Activated T-cell treated with anti-CD3 and anti-CD28 coated beads, Interleukin-2, amount 50 U/mL, for 72 hours (primary cell): ENCODE results near the gene S100A10. TPM values are rescaled to one million over a fixed set of nuclear protein-coding genes. Genes with fewer than 3 reads are reported as not detected.

Experiments
- ATAC-seq, 2 donors: fragments of 150-1000 bp; cut with Tn5 transposase; replicated peaks in 1 of 2; 2 replicates each; pipeline ENCODE4 v1.10.0; 2021; ENCODE audit warnings: moderate library complexity in 2 of 2, mild to moderate bottlenecking in 1 of 2
- DNase-seq, 2 donors: peaks; one replicate each; pipeline ENCODE4 v3.0.0; 2021 to 2022; ENCODE audit warnings: mixed read lengths in 1 of 2
- H3K27ac Mint-ChIP-seq: one replicate; pipeline ENCODE4 v1.8.0; 2022; ENCODE audit warnings: mild to moderate bottlenecking, moderate library complexity, mixed read lengths
- H3K27me3 Mint-ChIP-seq: one replicate; pipeline ENCODE4 v1.8.0; 2022; ENCODE audit warnings: low read depth, mixed read lengths
- H3K36me3 Mint-ChIP-seq, 2 donors: one replicate each; pipeline ENCODE4 v1.8.0; 2022; ENCODE audit warnings: mixed read lengths in 2 of 2, mild to moderate bottlenecking in 1 of 2; ENCODE audit not compliant: insufficient read depth in 2 of 2
- H3K4me1 Mint-ChIP-seq: one replicate; pipeline ENCODE4 v1.8.0; 2022; ENCODE audit warnings: low read depth, mixed read lengths
- H3K4me3 Mint-ChIP-seq, 2 donors: one replicate each; pipeline ENCODE4 v1.8.0; 2022; ENCODE audit warnings: mild to moderate bottlenecking in 2 of 2, mixed read lengths in 2 of 2, moderate library complexity in 2 of 2
- H3K9me3 Mint-ChIP-seq, 2 donors: one replicate each; pipeline ENCODE4 v1.8.0; 2022; ENCODE audit warnings: mixed read lengths in 2 of 2
- total RNA-seq, 2 donors: library from RNA; stranded (reverse); gene quantifications; one replicate each; pipeline ENCODE4 v1.2.3, GENCODE V29; 2022

Gene S100A10
- total RNA-seq, 2 donors from 2014 or later: 76.6 to 138 TPM

DNA sequence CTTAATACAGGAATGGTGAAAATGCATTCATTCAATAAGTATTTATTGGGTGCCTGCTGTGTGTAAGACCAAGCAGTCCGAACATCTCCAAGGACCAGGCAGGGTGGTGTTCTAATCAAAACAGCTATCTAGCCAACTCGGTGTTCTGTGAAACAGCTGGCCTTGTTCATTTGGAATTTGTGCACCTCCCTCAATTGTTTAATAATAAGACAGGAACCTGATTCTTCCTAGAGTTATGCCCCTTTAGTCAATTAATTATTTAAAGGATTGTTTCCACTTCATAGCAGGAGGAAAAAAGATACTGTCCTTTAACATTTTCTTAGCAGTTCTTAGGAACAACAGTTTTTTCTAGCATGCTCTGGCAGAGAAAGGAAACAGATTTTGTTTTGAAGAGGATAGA is 30.4 kb downstream of the S100A10 start:
- Mint-ChIP-seq H3K36me3 (no peaks in the 10 kb centered on the region), H3K4me1 (peaks cover 5% of the 10 kb centered on the region), H3K27me3 (no peaks in the 10 kb centered on the region), H3K9me3 (no peaks in the 10 kb centered on the region), H3K4me3 (no peak overlapping the region), H3K27ac (no peak overlapping the region)
- no peak for DNase-seq
- no peak for ATAC-seq

DNA sequence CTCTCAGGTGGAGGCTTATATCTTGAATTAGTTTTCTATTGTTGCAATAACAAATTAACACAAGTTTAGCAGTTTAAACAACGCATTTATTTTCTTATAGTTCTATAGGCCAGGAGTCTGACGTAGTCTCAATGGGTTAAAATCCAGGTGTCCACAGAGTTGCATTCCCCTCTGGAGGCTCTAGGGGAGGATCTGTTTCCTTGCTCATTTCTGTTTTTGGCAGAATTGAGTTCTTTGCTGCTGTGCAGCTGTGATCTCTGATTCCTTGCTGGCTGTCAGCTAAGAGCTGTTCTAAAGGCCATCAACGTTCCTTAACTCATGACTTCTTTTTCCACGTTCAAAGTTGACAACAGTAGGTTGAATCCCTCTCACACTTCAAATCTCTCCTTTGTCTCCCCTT is 31.8 kb downstream of the S100A10 start:
- ATAC-seq (no peak), DNase-seq (no peak)
- Mint-ChIP-seq H3K36me3 (no peaks in the 10 kb centered on the region), H3K27ac (no peak overlapping the region), H3K4me3 (no peak overlapping the region), H3K9me3 (no peaks in the 10 kb centered on the region), H3K27me3 (no peaks in the 10 kb centered on the region), H3K4me1 (no peaks in the 10 kb centered on the region)

DNA sequence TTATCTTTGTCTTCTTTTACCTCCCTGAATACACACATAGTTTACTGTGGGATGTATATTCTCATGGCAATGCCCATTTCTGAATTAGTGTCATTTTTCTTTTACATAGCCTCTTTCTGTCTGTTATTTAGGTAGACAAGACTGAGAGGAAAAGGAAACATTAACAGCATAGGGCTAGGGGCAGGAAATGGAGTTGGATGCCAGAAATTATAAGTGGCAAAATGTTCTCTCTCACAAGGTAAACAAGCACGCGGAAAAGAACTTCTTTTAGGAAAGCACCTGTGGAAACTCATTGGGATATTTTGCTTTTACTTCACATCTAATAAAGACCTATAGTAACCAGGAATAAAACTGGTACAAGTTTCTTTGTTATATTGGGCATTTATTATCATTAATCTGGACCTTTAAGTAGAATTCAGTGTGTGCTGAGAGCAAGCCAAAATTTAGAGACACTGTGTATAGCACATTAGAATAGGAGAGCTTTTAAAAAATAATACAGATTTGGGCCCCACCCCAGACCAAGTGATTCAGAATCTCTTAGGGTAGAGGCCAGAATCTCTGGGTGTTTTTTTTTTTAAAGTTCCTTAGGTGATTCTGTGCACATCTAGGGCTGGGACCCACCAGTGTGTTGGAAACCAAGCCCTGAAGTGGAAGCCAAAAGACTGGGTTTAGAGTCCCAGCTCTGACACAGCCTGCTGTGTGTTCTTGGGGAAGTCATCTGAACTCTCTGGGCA is 32.7 kb downstream of the S100A10 start:
- H3K4me1 Mint-ChIP-seq: no peaks in the 10 kb centered on the region
- H3K9me3 Mint-ChIP-seq: no peaks in the 10 kb centered on the region
- ATAC-seq: no peak
- no peaks in the 10 kb centered on the region for H3K36me3 Mint-ChIP-seq
- H3K4me3 Mint-ChIP-seq: no peak overlapping the region
- H3K27me3 Mint-ChIP-seq: no peaks in the 10 kb centered on the region
- H3K27ac Mint-ChIP-seq: peak overlapping the region; percentile 9
- DNase-seq: no peak

DNA sequence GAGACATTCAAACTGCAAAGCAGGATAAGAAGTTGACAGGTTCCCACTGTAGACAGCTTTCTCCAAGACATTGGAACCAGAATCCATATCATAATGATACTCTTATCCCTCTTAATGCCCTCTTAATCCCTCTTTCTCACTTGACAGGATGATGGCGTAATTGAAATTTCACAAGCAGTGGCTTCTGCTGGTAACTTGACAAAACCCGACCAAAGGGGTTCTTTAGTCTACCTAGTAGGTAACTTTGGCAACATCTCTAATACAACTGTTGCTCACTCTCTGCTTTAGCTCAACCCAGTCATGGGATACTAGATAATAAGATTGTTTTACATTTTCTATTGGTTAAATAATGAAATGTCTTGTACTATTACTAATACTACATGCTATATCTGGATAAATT is 34.7 kb downstream of the S100A10 start:
- no peak for ATAC-seq
- H3K9me3 Mint-ChIP-seq: no peaks in the 10 kb centered on the region
- H3K4me1 Mint-ChIP-seq: no peaks in the 10 kb centered on the region
- H3K4me3 Mint-ChIP-seq: no peak overlapping the region
- H3K27me3 Mint-ChIP-seq: no peaks in the 10 kb centered on the region
- DNase-seq: no peak
- H3K27ac Mint-ChIP-seq: no peak overlapping the region
- no peaks in the 10 kb centered on the region for H3K36me3 Mint-ChIP-seq

DNA sequence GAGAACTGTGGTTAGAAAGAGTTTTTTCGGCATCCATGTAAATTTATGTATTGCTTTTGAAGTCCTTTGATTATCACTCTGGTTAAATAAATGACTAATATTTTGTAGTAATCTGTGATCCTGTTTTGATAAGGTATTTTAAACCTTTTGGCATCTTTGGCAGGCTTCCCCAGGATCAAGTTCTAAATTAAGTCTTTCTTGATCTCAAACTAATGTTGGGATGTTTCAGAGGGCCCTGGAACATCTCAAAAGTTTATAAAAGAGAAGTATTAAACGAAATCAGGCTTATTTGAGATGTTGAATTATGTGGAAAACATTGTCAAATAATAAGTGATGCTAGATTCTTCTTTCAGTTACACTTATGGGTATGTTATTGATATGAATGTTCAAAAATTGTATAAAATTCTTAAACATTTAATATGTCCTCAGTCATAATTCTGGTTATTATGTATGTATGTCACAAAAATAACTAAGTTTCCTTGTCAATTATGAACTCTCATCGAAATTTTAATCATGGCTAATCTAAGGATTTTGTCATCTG is 36.6 kb downstream of the S100A10 start:
- no peak overlapping the region for H3K4me3 Mint-ChIP-seq
- no peaks in the 10 kb centered on the region for H3K4me1 Mint-ChIP-seq
- H3K27ac Mint-ChIP-seq: no peak overlapping the region
- ATAC-seq (no peak), DNase-seq (no peak)
- no peaks in the 10 kb centered on the region for H3K36me3 Mint-ChIP-seq
- no peaks in the 10 kb centered on the region for H3K9me3 Mint-ChIP-seq
- H3K27me3 Mint-ChIP-seq: no peaks in the 10 kb centered on the region

GRCh38 chr1:151953409-151954094 is 40.1 kb downstream of the S100A10 start:
- no peaks in the 10 kb centered on the region for H3K4me1 Mint-ChIP-seq
- ATAC-seq (no peak), DNase-seq (no peak)
- no peak overlapping the region for H3K4me3 Mint-ChIP-seq
- no peaks in the 10 kb centered on the region for H3K36me3 Mint-ChIP-seq
- no peaks in the 10 kb centered on the region for H3K9me3 Mint-ChIP-seq
- H3K27ac Mint-ChIP-seq: no peak overlapping the region
- H3K27me3 Mint-ChIP-seq: no peaks in the 10 kb centered on the region

DNA sequence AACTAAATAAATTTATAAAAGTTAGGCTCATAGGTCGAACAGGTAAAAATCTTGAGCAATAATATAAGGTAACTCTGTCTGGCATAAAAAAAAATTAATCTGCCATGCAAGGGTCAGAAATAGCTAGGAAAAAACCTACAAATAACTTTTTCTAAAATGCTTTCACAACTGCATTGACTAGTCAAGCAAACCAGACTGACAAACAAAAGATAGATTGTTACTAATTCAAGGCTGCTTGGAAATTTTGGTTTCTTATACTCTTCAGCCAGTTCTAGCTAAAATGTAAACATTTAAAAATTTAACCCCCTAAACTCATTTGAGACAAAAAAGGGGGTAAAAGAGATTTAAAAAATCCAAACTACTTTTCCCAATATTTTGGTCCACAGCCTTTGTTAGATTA is 40.8 kb downstream of the S100A10 start:
- Mint-ChIP-seq H3K9me3 (no peaks in the 10 kb centered on the region), H3K4me3 (no peak overlapping the region), H3K27me3 (no peaks in the 10 kb centered on the region), H3K27ac (no peak overlapping the region), H3K36me3 (no peaks in the 10 kb centered on the region), H3K4me1 (no peaks in the 10 kb centered on the region)
- no peak for DNase-seq
- no peak for ATAC-seq

- Mint-ChIP-seq H3K27ac (peak overlapping the region; percentile 79), H3K4me3 (no peak overlapping the region), H3K9me3 (no peaks in the 10 kb centered on the region), H3K36me3 (no peaks in the 10 kb centered on the region), H3K4me1 (peaks cover 24% of the 10 kb centered on the region), H3K27me3 (no peaks in the 10 kb centered on the region)
- DNase-seq: no peak
- no peak for ATAC-seq
These were observed 44.1 kb downstream of the S100A10 start for GRCh38 chr1:151949371-151950193.

GRCh38 chr1:151948506-151948905 is 45.2 kb downstream of the S100A10 start:
- Mint-ChIP-seq H3K27ac (no peak overlapping the region), H3K4me3 (no peak overlapping the region), H3K36me3 (no peaks in the 10 kb centered on the region), H3K9me3 (no peaks in the 10 kb centered on the region), H3K4me1 (peaks cover 24% of the 10 kb centered on the region), H3K27me3 (no peaks in the 10 kb centered on the region)
- ATAC-seq (no peak), DNase-seq (no peak)

DNA sequence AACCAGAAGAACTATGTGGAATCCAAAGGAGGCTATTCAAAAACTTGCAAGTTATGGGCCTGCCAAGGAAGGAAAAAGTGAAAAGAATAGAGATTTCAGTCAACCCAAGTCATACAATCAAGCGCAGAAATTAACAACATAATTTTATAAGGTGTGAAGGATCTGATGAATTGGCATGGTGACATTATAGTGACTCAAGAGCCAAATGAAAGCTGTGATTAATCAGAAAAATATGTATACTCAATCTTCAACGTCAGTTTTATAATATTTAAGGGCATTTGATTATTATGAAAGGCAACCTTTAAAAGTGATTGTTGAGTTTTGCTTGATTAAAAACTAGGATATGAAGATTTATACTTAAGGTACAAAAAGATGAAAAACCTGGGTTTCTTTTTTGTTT is 46.5 kb downstream of the S100A10 start:
- DNase-seq: no peak
- no peaks in the 10 kb centered on the region for H3K36me3 Mint-ChIP-seq

DNA sequence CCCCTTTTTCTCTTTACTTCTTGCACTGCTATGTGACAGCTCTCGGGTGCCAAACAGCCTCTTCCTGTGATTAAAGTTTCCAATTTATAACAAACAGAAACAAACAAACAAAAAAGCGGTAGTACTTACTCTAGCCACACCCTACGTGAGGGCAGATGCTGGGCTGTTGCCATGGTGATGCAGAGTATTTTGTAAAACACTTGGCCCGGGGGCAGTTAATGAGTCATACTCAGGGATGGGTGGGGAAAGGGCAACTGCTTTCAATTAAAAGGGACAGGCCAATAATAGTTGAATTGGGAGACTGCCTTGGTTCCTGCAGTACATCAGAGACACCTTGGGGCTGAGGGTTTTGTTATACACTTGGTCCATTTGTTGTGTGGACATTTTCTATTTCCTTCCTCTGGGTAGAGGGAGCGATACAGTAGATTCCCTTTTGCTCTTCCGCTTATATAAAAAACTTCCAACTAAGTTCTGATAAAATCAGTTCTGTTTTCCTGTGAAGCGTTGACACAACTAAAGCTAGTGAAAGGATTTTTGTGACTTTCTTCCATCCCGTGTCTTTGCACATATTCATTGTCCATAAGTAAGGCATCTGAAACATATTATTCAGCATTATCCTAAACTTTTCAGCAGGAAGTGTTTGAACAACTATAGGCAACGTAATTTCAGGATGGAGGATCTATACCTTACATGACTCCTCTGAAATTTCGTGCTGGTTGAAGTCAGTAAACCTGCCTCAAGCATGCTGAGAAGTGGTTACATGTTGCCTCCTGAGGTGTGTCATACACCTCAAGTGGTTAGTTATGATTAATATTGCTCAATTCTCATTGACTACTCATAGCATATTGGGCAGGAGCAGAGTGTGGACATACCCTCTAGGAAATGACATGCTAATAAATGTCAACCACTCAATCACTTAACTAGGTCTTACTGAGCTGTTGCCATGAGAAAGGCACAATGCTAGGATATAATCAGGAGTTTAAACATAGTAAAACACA is 47.6 kb downstream of the S100A10 start:
- Mint-ChIP-seq H3K27me3 (no peaks in the 10 kb centered on the region), H3K27ac (peak overlapping the region; percentile 98), H3K9me3 (no peaks in the 10 kb centered on the region), H3K4me1 (peaks cover 48% of the 10 kb centered on the region), H3K36me3 (peaks cover 0 to 2% of the 10 kb centered on the region in 2 donors), H3K4me3 (peak overlapping the region; percentile 39 to 93)
- peak; percentile 66 to 75 for ATAC-seq
- DNase-seq: peak; percentile 77 to 80

More for the DNA sequence above, 46.5 kb downstream of the S100A10 start:
- Mint-ChIP-seq H3K27me3 (no peaks in the 10 kb centered on the region), H3K27ac (peak overlapping the region; percentile 98), H3K9me3 (no peaks in the 10 kb centered on the region), H3K4me3 (peak overlapping the region in 1 of 2 donors; percentile 93), H3K4me1 (peaks cover 37% of the 10 kb centered on the region)
- no peak for ATAC-seq

DNA sequence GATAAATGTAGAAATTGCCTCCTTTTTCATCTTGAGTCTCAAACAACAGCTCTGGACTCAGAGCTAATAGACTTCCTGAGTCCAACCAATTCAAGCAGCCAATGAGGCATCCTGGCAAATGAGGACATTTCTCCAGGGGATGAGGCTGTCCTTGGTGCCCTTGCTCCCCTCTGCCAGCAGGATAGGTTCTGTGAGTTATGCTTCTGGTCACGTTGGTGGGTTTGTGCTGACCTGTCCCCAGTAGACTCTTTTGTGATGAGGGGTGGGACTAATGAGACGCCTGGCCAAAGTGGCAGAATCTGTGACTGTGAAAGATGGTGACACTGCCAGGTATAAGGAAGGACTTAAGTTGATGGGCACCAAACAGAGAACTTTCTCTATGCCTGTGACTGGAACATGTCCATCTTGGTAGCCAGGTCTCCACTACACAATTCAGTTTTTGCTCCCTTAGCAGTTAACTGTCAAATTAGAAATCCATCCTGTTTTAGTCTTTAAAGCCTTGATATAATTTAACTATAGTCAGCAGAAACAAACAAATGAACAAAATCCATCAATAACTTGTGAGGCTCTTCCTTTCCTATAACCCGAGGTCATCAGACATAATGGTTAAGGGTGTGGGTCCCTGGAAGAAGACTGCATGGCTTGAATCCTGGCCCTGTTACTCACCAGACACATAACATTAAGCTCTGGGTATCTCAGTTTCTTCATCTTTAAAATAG is 48.6 kb downstream of the S100A10 start:
- H3K27me3 Mint-ChIP-seq: no peaks in the 10 kb centered on the region
- no peaks in the 10 kb centered on the region for H3K9me3 Mint-ChIP-seq
- peaks cover 0 to 2% of the 10 kb centered on the region in 2 donors for H3K36me3 Mint-ChIP-seq
- H3K27ac Mint-ChIP-seq: peak overlapping the region; percentile 98
- H3K4me3 Mint-ChIP-seq: peak overlapping the region; percentile 39 to 93
- no peak for ATAC-seq
- H3K4me1 Mint-ChIP-seq: peaks cover 57% of the 10 kb centered on the region
- DNase-seq: no peak
